ENCODE results near the gene PTCD1. TPM values are rescaled to one million over a fixed set of nuclear protein-coding genes. Genes with fewer than 3 reads are reported as not detected.

Gene PTCD1
- total and polyA plus RNA-seq, 2 of the 8 experiments (the other 6 are each of a cell fraction or from before 2014, with no cell fraction given) = 7.5 to 7.6 TPM

DNA sequence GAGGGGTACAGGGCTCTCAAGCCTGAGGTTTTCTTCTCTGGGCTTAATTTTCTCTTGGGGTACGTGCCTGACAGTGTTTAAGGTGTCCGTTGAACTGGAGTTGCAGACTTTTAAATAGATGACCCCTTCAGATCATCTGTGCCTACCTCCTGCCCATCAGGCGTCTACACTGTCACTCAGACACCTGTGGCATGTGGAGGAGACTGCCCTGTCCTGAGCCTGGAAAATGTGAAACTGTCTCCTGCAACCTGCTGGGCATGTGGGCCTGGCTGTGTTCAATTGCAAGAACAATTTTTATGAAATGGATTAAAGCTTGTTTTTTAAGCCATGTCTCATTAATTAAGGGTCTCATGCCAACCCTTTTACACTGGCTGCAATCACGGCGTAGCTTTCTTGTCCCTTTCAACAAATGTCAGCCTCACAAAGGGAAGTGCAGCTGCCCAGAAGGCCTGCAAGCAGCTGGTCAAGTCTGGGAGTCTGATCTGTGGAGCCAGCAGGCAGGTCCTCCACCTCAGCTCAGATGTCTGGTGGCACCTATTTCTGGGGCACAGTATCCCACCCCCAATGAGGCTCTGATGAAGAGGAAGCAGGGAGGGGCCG lies 18.6 kb upstream of the PTCD1 start (continued):
- TF ChIP-seq, protein P1, sequence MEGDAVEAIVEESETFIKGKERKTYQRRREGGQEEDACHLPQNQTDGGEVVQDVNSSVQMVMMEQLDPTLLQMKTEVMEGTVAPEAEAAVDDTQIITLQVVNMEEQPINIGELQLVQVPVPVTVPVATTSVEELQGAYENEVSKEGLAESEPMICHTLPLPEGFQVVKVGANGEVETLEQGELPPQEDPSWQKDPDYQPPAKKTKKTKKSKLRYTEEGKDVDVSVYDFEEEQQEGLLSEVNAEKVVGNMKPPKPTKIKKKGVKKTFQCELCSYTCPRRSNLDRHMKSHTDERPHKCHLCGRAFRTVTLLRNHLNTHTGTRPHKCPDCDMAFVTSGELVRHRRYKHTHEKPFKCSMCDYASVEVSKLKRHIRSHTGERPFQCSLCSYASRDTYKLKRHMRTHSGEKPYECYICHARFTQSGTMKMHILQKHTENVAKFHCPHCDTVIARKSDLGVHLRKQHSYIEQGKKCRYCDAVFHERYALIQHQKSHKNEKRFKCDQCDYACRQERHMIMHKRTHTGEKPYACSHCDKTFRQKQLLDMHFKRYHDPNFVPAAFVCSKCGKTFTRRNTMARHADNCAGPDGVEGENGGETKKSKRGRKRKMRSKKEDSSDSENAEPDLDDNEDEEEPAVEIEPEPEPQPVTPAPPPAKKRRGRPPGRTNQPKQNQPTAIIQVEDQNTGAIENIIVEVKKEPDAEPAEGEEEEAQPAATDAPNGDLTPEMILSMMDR (IDR thresholded peaks at IDR 0.05; ENCODE audit: control extremely low read depth in 1 of 3, insufficient read depth in 1 of 3, low read depth in 1 of 3, low read length in 3 of 3) = no peak
- TF ChIP-seq RNF2 (IDR thresholded peaks at IDR 0.05; ENCODE audit: borderline replicate concordance, low read depth, low read length, missing control alignments, poor library complexity, severe bottlenecking) (no peak), MAFK (IDR thresholded peaks at IDR 0.05; ENCODE audit: low read depth, low read length) (no peak), FOSL1 (IDR thresholded peaks at IDR 0.05; ENCODE audit: insufficient read depth, low read depth, low read length) (no peak)
